H4 (cell line): ENCODE results near the gene MAST4. TPM values are rescaled to one million over a fixed set of nuclear protein-coding genes. Genes with fewer than 3 reads are reported as not detected.
"Not testable (repeated sequence)": the region's sequence is repeated elsewhere in the genome, so short reads cannot be mapped to it uniquely, and the experiment has no call there.

Experiments used
- DNase-seq: peaks from one replicate; pipeline ENCODE4 v3.0.0-alpha.2; 2015; ENCODE audit warnings: low spot score
- total RNA-seq: library from RNA; depleted of rRNA; stranded (reverse); fragments of >200 nt; shearing (Covaris generic); gene quantifications from 2 replicates; pipeline ENCODE4 v1.2.3, GENCODE V29; 2014

Gene MAST4
- total RNA-seq, 1 experiment from 2014 or later, result 0.75 TPM

DNA sequence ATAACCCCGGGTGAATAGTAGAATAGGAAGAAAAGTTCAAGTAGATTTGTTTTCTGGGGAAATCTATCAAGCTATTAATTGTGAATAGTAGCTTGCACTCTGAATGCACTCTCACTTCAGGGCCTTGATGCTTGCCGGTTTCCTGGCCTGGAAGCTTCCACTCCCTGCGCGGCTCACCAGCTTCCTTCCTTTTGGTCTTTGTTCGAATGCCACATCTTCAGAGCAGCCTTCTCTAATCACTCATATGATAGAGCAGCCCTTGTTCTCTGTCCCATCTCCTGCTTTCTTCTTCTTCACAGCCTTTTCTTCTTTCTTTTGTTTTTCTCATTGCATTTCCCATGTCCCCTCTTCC, 146.7 kb downstream of the MAST4 start:
- no peak for DNase-seq

- no peak for DNase-seq
Observed at GRCh38 chr5:66743344-66743743, 147.2 kb downstream of the MAST4 start.

- no peak for DNase-seq
Observed at GRCh38 chr5:66744040-66744439, 147.8 kb downstream of the MAST4 start.

GRCh38 chr5:66745297-66745696, 149.1 kb downstream of the MAST4 start:
- DNase-seq, result no peak

- no peak for DNase-seq
Observed at GRCh38 chr5:66747607-66748006, 151.4 kb downstream of the MAST4 start.

DNA sequence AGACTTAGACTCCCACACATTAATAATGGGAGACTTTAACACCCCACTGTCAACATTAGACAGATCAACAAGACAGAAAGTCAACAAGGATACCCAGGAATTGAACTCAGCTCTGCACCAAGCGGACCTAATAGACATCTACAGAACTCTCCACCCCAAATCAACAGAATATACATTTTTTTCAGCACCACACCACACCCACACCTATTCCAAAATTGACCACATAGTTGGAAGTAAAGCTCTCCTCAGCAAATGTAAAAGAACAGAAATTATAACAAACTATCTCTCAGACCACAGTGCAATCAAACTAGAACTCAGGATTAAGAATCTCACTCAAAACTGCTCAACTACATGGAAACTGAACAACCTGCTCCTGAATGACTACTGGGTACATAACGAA, 156.5 kb downstream of the MAST4 start:
- not testable (repeated sequence) for DNase-seq

GRCh38 chr5:66757219-66757833, 161.1 kb downstream of the MAST4 start:
- peak; percentile 54 for DNase-seq

GRCh38 chr5:66757834-66758371, 161.7 kb downstream of the MAST4 start:
- no peak for DNase-seq

- no peak for DNase-seq
Observed at GRCh38 chr5:66769030-66769733, 173.0 kb downstream of the MAST4 start.

- DNase-seq, result no peak
Observed at GRCh38 chr5:66769839-66770617, 173.8 kb downstream of the MAST4 start.

DNA sequence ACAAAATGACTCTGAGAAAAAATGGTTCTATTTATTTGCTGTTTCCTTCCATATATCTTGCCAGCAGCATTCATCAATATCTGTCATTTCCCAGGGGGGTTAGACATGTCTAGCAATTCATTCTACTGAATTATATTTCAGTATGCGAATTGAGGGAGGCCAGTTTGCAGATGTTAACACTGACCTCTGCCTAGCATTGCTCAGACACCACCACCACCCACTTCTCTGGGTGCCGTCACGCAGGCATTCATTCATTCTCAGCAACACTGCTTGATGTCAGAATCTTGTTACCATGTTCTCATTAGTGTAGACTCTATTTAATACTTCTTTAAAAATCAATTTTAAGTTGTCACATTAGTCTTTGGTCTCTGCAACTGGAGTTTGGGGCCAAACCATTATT, 181.7 kb downstream of the MAST4 start:
- DNase-seq, result no peak

DNA sequence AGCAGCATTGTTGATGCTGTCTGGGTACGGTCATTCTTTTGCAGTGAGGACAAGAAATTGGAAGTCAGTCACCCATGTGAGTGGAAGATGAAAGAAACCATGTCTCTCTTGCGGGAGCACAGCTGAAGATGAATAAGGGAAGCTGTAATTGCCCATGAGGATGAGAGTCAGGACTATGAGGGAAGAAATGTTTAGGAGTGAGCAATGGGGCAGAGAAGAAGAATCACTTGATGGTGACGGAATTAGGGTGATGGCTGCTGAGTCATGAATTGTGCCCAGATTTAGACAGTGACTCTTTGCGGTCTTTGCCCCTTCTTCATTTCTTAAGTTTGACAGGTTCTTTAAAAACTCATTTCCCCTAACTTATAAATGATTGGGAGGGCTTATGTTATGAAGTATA, 183.3 kb downstream of the MAST4 start:
- no peak for DNase-seq

GRCh38 chr5:66788556-66788955, 192.4 kb downstream of the MAST4 start:
- DNase-seq, result no peak

GRCh38 chr5:66789434-66789833, 193.2 kb downstream of the MAST4 start:
- no peak for DNase-seq

DNA sequence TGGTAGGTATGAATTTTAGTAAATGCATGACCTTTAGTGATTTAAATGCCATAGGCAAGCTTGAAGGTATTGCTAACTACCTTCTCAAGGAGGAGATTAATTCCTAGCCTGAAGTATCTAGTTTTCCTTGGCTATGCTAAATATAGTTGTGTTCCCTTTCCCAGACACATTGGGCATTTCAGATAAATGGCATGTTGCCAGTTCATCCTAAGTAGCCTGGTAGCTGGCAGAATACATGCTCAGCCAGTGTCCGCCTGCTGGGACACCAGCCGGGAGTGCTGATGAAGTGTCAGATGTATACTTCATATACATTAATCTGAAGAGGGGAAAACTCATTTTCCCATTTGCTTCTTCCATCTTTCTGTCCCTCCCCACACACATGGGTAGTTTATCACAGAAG, 196.9 kb downstream of the MAST4 start:
- DNase-seq, result no peak

GRCh38 chr5:66795682-66796081, 199.5 kb downstream of the MAST4 start:
- no peak for DNase-seq

- DNase-seq, result no peak
Observed at GRCh38 chr5:66796305-66797292, 200.4 kb downstream of the MAST4 start.

DNA sequence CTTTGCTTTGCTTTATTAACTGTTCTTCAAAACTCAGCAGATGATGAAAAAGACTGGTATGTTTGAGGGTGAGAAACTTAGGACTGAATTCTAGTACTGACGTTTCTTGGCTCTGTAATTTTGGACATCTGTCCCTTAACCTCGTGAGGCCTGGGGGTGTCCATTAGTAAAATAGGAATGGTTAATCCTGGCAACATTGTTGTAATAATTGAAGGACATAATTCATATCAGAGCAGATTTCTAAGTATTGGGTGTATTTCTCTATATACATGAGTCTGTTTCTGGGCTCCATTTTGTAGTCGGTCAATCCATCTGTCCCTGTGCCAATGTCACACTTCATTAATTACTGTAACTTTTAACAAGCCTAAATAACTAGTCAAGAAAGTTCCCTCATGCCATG, 206.7 kb downstream of the MAST4 start:
- DNase-seq, result no peak

GRCh38 chr5:66805514-66806430, 209.6 kb downstream of the MAST4 start:
- no peak for DNase-seq

GRCh38 chr5:66807743-66808142, 211.6 kb downstream of the MAST4 start:
- peak; percentile 72 for DNase-seq
